B cell (primary cell): Measurements from ENCODE around the gene P2RY1. TPM values are rescaled to one million over a fixed set of nuclear protein-coding genes. Genes with fewer than 3 reads are reported as not detected.

ENCODE experiments used
- ATAC-seq: fragments of 200-7000 bp; cut with Tn5 transposase; one replicate; pipeline ENCODE4 v1.10.0; 2021; ENCODE audit warnings: low read depth, mild to moderate bottlenecking, moderate number of reproducible peaks, moderate library complexity
- CTCF ChIA-PET: fragments of 350-600 bp; sonication (Branson Sonifier 250); formaldehyde crosslinking; loops from one replicate; lab custom pipeline; 2021; ENCODE audit warnings: antibody characterized with exemption, inconsistent platforms; lab: Charles Lee
- POLR2A ChIA-PET: fragments of 350-600 bp; sonication (Branson Sonifier 250); formaldehyde crosslinking; loops from one replicate; lab custom pipeline; 2021; ENCODE audit warnings: antibody characterized with exemption; lab: Charles Lee
- DNase-seq: peaks from one replicate; pipeline ENCODE4 v3.0.0; 2013
- H2AFZ ChIP-seq: 2 replicates; pipeline ENCODE4 v1.6.1; 2012; ENCODE audit warnings: mild to moderate bottlenecking, low read depth, low read length; ENCODE audit not compliant: insufficient read depth, poor library complexity, severe bottlenecking
- H3K27ac ChIP-seq, 2 donors: 1 replicate in 1 of 2; 2 replicates in 1 of 2; pipeline ENCODE4 v1.5.1; 2012 to 2013; ENCODE audit warnings: low read length in 2 of 2, mild to moderate bottlenecking in 2 of 2, moderate library complexity in 1 of 2
- H3K27me3 ChIP-seq, 4 experiments: fragments of 200-600 bp in 1 of 4; sonication (generic) in 1 of 4; replicated peaks in 1 of 4; 1 replicate in 2 of 4; 2 replicates in 2 of 4; pipeline versions ENCODE4 v1.6.1 to v1.7.0; 2013 to 2016; ENCODE audit warnings: low read length in 3 of 4, mild to moderate bottlenecking in 2 of 4, mixed read lengths in 1 of 4, moderate library complexity in 1 of 4; ENCODE audit not compliant: insufficient read depth in 4 of 4, control insufficient read depth in 3 of 4; ENCODE audit errors: control extremely low read depth in 1 of 4
- H3K36me3 ChIP-seq, 2 experiments: replicated peaks in 1 of 2; 1 replicate in 1 of 2; 2 replicates in 1 of 2; pipeline versions ENCODE4 v1.6.1 to v1.7.1; 2013; ENCODE audit warnings: low read length in 1 of 2; ENCODE audit not compliant: insufficient read depth in 2 of 2, control insufficient read depth in 1 of 2; ENCODE audit errors: control extremely low read depth in 1 of 2, extremely low read depth in 1 of 2
- H3K4me1 ChIP-seq, 2 donors: fragments of 200-600 bp in 1 of 2; sonication (generic) in 1 of 2; 1 replicate in 1 of 2; 2 replicates in 1 of 2; pipeline versions ENCODE4 v1.5.1 to v1.6.1; 2013 to 2017; ENCODE audit warnings: low read length in 2 of 2; ENCODE audit not compliant: control insufficient read depth in 2 of 2, insufficient read depth in 2 of 2
- H3K4me2 ChIP-seq: replicated peaks from 2 replicates; pipeline ENCODE3; 2012; ENCODE audit warnings: mild to moderate bottlenecking, low read depth, low read length; ENCODE audit not compliant: poor library complexity, severe bottlenecking
- H3K4me3 ChIP-seq, 5 experiments: fragments of 200-600 bp in 1 of 5; sonication (generic) in 1 of 5; 1 replicate in 3 of 5; 2 replicates in 2 of 5; pipeline versions ENCODE4 v1.5.1 to v1.7.0; 2011 to 2016; ENCODE audit warnings: low read length in 4 of 5, mild to moderate bottlenecking in 4 of 5, low read depth in 2 of 5, control low read depth in 1 of 5, moderate library complexity in 1 of 5; ENCODE audit not compliant: insufficient read depth in 1 of 5; ENCODE audit errors: control extremely low read depth in 1 of 5, extremely low read depth in 1 of 5
- H3K79me2 ChIP-seq: fragments of 200-600 bp; sonication (generic); one replicate; pipeline ENCODE4 v1.6.0; 2016; ENCODE audit warnings: low read length; ENCODE audit not compliant: control insufficient read depth, insufficient read depth
- H3K9ac ChIP-seq: fragments of 200-600 bp; sonication (generic); 2 replicates; pipeline ENCODE4 v1.6.1; 2017; ENCODE audit warnings: mild to moderate bottlenecking, low read length, moderate library complexity
- H3K9me3 ChIP-seq, 3 donors: one replicate each; pipeline versions ENCODE4 v1.6.1 to v1.7.1; 2013; ENCODE audit warnings: low read length in 2 of 3; ENCODE audit not compliant: control insufficient read depth in 2 of 3, insufficient read depth in 1 of 3; ENCODE audit errors: control extremely low read depth in 1 of 3
- H4K20me1 ChIP-seq: 2 replicates; pipeline ENCODE4 v1.6.0; 2012; ENCODE audit warnings: mild to moderate bottlenecking, low read length; ENCODE audit not compliant: insufficient read depth, control insufficient read depth, poor library complexity, severe bottlenecking
- H3K27ac Mint-ChIP-seq: one replicate; pipeline ENCODE4 v1.8.0; 2021; ENCODE audit warnings: mixed read lengths
- H3K27me3 Mint-ChIP-seq: one replicate; pipeline ENCODE4 v1.8.0; 2021; ENCODE audit warnings: mixed read lengths
- H3K4me1 Mint-ChIP-seq: one replicate; pipeline ENCODE4 v1.8.0; 2021; ENCODE audit warnings: mixed read lengths
- H3K4me3 Mint-ChIP-seq: one replicate; pipeline ENCODE4 v1.8.0; 2021; ENCODE audit warnings: mixed read lengths
- H3K9me3 Mint-ChIP-seq: one replicate; pipeline ENCODE4 v1.8.0; 2022; ENCODE audit warnings: mixed read lengths; ENCODE audit not compliant: insufficient read depth
- CTCF ChIP-seq: fragments of 200-600 bp; IDR thresholded peaks from one replicate; pipeline ENCODE4 v1.8.0; 2022; ENCODE audit warnings: antibody characterized with exemption, mild to moderate bottlenecking
- EZH2 ChIP-seq: IDR thresholded peaks from 2 replicates; pipeline ENCODE4 v1.6.1; 2012; ENCODE audit warnings: borderline replicate concordance, low read depth, mild to moderate bottlenecking, moderate library complexity, low read length; ENCODE audit not compliant: insufficient read depth, poor library complexity, severe bottlenecking
- WGBS: methylation state at CpG from one replicate; pipeline ENCODE4 v1.1.5; 2013; ENCODE audit warnings: missing lambda C conversion rate; ENCODE audit not compliant: insufficient coverage; 5-methylcytosine and 5-hydroxymethylcytosine counted together
- intact Hi-C: fragments of 100-400 bp; cut with micrococcal nuclease; formaldehyde crosslinking; loops from one replicate; pipeline ENCODE4 v1.10.0; 2022
- polyA plus RNA-seq: library from polyadenylated mRNA; depleted of rRNA; stranded (reverse); fragments of >200 nt; gene quantifications from 2 replicates; pipeline ENCODE4 v1.2.3, GENCODE V29; 2012
- total RNA-seq, 2 donors: library from RNA; stranded (reverse); fragments of 120-200 nt in 1 of 2; gene quantifications; 1 replicate in 1 of 2; 2 replicates in 1 of 2; pipeline versions ENCODE4 v1.2.3 to v1.2.4, GENCODE V29; 2013 to 2022

Gene P2RY1
- total and polyA plus RNA-seq, 2 donors (not counting 1 experiment from before 2014, with no cell fraction given), result 0.03 to 0.17 TPM

GRCh38 chr3:152797751-152798432 is 37.0 kb upstream of the P2RY1 start:
- no peaks in the 10 kb centered on the region for H4K20me1 ChIP-seq
- no peak overlapping the region for H3K4me3 Mint-ChIP-seq
- ChIA-PET POLR2A (no interaction called here), CTCF (no interaction called here)
- H3K36me3 ChIP-seq, result no peaks in the 10 kb centered on the region
- intact Hi-C loops, result no loop called here
- TF ChIP-seq CTCF, result no peak
- no peak for TF ChIP-seq EZH2
- H3K4me2 ChIP-seq, result no peak overlapping the region
- H3K9ac ChIP-seq, result no peak overlapping the region
- no peaks in the 10 kb centered on the region for H3K79me2 ChIP-seq
- H2AFZ ChIP-seq, result no peak overlapping the region
- H3K27me3 ChIP-seq, result no peaks in the 10 kb centered on the region
- no peak for DNase-seq
- no CpG with 5 or more reads among the region's 4 CpGs for WGBS
- no peaks in the 10 kb centered on the region for H3K27me3 Mint-ChIP-seq
- no peak for ATAC-seq
- H3K9me3 Mint-ChIP-seq, result no peaks in the 10 kb centered on the region
- H3K4me1 Mint-ChIP-seq, result no peaks in the 10 kb centered on the region
- no peak overlapping the region for H3K4me3 ChIP-seq
- H3K27ac Mint-ChIP-seq, result no peak overlapping the region
- no peaks in the 10 kb centered on the region for H3K4me1 ChIP-seq
- H3K27ac ChIP-seq, result no peak overlapping the region
- no peaks in the 10 kb centered on the region for H3K9me3 ChIP-seq

GRCh38 chr3:152811974-152812760 is 22.8 kb upstream of the P2RY1 start:
- Mint-ChIP-seq H3K27ac (no peak overlapping the region), H3K4me1 (no peaks in the 10 kb centered on the region), H3K9me3 (no peaks in the 10 kb centered on the region), H3K4me3 (no peak overlapping the region), H3K27me3 (peaks cover 8% of the 10 kb centered on the region)
- H3K27me3 ChIP-seq, result no peaks in the 10 kb centered on the region
- no peak overlapping the region for H3K4me3 ChIP-seq
- no CpG with 5 or more reads among the region's 1 CpG for WGBS
- ChIA-PET CTCF (no interaction called here), POLR2A (no interaction called here)
- H3K9ac ChIP-seq, result no peak overlapping the region
- no peaks in the 10 kb centered on the region for H3K4me1 ChIP-seq
- no peaks in the 10 kb centered on the region for H3K9me3 ChIP-seq
- no peak overlapping the region for H3K4me2 ChIP-seq
- no peak overlapping the region for H3K27ac ChIP-seq
- H3K36me3 ChIP-seq, result no peaks in the 10 kb centered on the region
- TF ChIP-seq EZH2, result no peak
- TF ChIP-seq CTCF, result no peak
- H3K79me2 ChIP-seq, result no peaks in the 10 kb centered on the region
- DNase-seq (no peak), ATAC-seq (no peak)
- H2AFZ ChIP-seq, result no peak overlapping the region
- H4K20me1 ChIP-seq, result no peaks in the 10 kb centered on the region
- intact Hi-C loops, result no loop called here
